ENCODE data around the gene SNX14.

DNA sequence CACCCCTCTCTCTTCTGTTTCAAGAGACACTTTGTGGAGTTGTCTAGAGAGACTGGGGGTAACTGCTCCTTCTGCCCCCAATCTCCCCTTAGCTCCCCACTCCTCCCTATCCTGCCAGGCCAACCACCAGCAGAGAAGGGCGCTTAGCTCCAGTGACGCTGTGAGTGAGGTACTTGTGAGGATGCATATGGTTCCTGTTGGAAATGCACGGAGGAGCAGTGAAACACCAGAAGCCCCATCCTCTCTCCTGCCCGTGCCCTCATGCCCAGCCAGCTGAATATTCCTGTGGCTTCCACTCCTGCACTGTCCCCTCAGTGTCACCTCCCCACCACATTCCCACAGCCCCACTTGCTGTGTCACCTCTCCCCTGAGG, 131.9 kb downstream of the SNX14 start:
- TF ChIP-seq, protein P1, sequence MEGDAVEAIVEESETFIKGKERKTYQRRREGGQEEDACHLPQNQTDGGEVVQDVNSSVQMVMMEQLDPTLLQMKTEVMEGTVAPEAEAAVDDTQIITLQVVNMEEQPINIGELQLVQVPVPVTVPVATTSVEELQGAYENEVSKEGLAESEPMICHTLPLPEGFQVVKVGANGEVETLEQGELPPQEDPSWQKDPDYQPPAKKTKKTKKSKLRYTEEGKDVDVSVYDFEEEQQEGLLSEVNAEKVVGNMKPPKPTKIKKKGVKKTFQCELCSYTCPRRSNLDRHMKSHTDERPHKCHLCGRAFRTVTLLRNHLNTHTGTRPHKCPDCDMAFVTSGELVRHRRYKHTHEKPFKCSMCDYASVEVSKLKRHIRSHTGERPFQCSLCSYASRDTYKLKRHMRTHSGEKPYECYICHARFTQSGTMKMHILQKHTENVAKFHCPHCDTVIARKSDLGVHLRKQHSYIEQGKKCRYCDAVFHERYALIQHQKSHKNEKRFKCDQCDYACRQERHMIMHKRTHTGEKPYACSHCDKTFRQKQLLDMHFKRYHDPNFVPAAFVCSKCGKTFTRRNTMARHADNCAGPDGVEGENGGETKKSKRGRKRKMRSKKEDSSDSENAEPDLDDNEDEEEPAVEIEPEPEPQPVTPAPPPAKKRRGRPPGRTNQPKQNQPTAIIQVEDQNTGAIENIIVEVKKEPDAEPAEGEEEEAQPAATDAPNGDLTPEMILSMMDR (IDR thresholded peaks at IDR 0.05; ENCODE audit: low read length): no peak
- TF ChIP-seq EZH2phosphoT487 (IDR thresholded peaks at IDR 0.05; ENCODE audit: low read length) (no peak), EZH2 (optimal IDR thresholded peaks at IDR 0.05; ENCODE audit: low read depth, low read length) (no peak)

Measured in MM.1S (cell line).